Measurements from ENCODE around the gene CMTM4.

GRCh38 chr16:66661210-66661560, 35.4 kb downstream of the CMTM4 start:
- TF ChIP-seq POLR2A (IDR thresholded peaks at IDR 0.05; ENCODE audit: low read depth, low read length) (no peak), MAFK (IDR thresholded peaks at IDR 0.05; ENCODE audit: low read depth, low read length) (no peak), RAD21 (IDR thresholded peaks at IDR 0.05; ENCODE audit: low read length) (no peak), RFX5 (IDR thresholded peaks at IDR 0.05; ENCODE audit: low read depth, low read length) (no peak), CTCF (conservative IDR thresholded peaks at IDR 0.05; ENCODE audit: low read depth, low read length) (no peak)

Measured in IMR-90 (cell line).